Activated CD4-positive, alpha-beta T cell treated with anti-CD3 and anti-CD28 coated beads, Interleukin-2, Interleukin-4, amounts not matched to agents 100 ng/mL and 50 ng/mL, durations not matched to agents 16 hours and 8 hours (primary cell): ENCODE data around the gene NBR1.
"Not testable (repeated sequence)": the region's sequence is repeated elsewhere in the genome, so short reads cannot be mapped to it uniquely, and the experiment has no call there.

ENCODE experiments used
- DNase-seq: peaks from one replicate; pipeline ENCODE4 v3.0.0-alpha.2; 2020; ENCODE audit warnings: low spot score

Gene NBR1

GRCh38 chr17:43212641-43213490 is 41.9 kb downstream of the NBR1 start:
- no peak for DNase-seq

- no peak for DNase-seq
Measured at GRCh38 chr17:43213545-43213944, 42.5 kb downstream of the NBR1 start.

DNA sequence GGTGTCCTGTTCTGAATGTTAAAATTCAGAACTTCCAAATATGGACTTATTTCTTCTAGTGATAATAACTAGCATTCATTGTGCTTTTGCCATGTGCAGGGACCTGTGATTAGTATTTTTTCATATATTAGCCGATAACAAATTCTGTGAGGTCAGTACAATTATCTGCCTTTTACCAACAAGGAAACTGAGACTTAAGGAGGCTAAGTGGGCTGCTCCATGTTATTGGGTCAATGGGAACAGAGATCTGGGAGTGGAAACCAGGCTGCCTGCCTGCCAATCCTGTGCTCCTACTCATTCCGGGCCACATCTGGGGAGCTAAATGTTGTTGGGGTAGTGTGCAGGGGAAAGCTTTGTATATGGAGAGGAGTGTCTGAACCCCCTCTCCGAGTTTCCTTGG is 44.3 kb downstream of the NBR1 start:
- no peak for DNase-seq

DNA sequence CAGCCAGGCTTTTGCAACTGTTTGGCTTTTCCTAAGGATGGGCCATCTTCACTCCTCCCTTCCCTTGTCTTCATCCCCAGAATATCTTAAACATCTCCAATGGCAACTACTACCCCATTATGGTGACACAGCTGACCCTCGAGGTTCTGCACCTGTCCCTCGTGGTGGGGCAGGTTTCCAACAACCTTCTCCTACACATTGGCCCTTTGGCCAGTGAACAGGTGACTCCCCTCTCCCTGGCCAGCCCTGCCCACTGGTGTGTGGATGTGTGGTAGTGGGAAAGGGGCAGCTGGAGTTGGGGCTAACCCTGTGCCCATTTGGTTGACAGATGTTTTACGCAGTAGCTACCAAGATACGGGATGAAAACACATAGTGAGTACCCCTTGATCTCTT is 45.4 kb downstream of the NBR1 start:
- DNase-seq = no peak

DNA sequence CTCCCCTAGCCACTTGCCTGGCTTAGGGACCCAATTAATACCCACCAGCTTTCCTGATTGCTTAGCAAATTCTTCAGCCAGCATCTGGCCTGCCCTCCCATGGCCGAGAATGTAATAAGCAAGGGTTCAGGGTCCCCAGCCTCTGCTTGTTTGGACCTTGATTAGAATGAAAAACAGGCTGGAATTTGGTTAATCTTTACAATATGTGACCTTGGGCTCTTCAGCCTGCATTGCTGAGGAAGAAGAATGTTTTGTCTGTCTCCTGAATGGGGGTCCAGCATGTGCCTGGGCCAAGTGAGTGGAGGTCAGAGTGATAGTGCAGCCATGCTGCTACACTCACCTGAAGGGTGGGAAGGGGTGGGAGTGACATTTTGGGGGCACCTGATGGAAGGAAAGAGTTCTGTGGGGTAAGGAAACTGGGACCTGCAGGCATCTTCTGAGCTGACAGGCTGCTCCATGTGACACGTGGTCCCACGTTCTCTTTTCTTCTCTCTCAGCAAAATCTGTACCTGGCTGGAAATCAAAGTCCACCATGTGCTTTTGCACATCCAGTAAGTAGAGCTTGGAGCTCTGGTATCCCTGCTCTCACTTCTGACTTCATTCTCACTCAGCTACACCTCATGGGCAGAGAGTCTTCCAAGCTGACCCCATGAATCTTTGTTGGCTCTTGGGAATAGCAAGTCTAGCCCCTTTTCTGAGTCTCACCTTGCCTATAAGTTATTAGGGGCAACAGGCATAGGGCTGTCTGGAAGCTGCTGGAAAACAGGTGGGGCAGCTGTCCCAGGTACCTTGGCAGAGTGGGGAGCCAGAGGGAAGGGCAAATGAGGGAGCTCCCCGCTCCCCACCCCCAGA is 46.0 kb downstream of the NBR1 start:
- DNase-seq = no peak

- DNase-seq = no peak
Measured at GRCh38 chr17:43217614-43218087, 46.6 kb downstream of the NBR1 start.

DNA sequence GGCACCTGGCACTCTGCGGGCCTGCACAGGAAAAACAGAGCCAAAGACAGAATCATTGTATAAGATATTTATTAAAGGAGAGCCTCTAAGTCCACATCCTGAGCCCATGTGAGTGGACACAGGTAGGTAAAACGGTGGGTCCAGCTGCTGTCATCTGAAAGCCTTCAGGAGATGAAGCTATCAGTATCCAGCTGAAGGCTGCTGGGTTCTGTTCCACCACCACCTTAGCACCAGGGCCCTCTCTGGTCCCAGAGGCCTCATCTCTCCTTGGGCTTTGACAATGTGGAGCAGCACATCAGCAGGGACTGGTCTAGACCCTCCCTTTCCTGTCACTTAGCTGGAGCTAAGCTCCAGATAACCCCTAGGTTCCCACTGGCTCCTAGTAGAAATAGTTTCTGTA is 48.0 kb downstream of the NBR1 start:
- no peak for DNase-seq

GRCh38 chr17:43219746-43220380 is 48.8 kb downstream of the NBR1 start:
- DNase-seq = no peak

GRCh38 chr17:43220511-43221125 is 49.6 kb downstream of the NBR1 start:
- DNase-seq = no peak

GRCh38 chr17:43224146-43224705 is 53.2 kb downstream of the NBR1 start:
- no peak for DNase-seq

DNA sequence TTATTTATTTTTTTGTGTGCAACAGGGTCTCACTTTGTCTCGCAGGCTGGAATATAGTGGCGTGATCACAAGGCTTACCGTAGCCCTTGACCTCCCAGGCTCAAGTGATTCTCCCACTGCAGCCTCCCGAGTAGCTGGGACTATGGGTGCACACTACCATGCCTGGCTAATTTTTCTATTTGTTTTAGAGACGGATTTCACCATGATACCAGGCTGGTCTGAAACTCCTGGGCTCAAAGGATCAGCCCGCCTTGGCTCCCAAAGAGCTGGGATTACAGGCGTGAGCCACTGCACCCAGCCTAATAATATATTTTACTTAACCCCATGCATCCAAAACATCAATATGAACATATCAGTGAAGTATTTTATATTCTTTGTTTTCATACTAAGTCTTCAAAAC is 55.4 kb downstream of the NBR1 start:
- DNase-seq = no peak

- DNase-seq = not testable (repeated sequence)
Measured at GRCh38 chr17:43228020-43228782, 57.2 kb downstream of the NBR1 start, which contains the start of gene CCDC200. CCDC200 (minus strand) TSS chr17:43228623; CDS start chr17:43228554, 69 bp downstream.

DNA sequence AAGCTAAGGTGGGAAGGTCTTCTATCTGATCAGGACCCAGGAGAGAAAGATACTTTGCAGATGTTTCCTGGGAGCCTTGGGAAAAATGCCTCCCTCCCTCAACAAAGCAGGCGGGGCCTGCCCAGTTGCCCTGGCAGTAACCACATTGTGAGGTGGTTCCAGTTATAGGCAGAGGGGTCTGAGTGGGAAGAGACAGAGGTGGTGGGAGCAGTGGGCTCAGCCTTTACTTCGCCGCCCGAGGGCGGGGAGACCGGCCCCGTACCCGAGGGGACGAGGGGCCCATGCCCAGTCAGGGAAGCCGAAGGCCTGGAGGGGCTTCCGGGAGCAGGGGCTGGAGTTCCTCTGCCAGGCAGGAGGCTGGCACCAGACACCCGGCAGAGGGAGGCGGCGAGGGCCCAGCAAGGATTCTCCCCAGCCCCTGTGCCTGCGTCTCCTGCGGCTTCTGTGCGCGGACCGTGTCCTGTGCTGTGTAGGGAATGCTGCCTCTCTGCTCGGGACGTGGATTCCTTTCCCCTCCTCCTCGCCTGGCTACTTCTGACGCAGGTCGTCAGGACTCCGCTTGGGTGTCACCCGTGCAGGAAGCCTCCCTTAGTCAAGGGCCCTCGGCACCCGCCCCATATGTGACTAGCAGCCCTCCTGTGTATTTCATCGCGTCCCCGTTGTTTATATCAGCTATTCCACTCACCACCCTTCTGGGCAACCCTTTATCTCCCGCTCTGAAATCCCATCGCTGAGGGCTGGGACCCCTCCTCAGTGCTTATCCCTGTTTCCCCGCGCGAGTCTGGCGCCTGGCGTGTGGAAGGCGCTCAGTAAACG is 60.4 kb downstream of the NBR1 start:
- not testable (repeated sequence) for DNase-seq

DNA sequence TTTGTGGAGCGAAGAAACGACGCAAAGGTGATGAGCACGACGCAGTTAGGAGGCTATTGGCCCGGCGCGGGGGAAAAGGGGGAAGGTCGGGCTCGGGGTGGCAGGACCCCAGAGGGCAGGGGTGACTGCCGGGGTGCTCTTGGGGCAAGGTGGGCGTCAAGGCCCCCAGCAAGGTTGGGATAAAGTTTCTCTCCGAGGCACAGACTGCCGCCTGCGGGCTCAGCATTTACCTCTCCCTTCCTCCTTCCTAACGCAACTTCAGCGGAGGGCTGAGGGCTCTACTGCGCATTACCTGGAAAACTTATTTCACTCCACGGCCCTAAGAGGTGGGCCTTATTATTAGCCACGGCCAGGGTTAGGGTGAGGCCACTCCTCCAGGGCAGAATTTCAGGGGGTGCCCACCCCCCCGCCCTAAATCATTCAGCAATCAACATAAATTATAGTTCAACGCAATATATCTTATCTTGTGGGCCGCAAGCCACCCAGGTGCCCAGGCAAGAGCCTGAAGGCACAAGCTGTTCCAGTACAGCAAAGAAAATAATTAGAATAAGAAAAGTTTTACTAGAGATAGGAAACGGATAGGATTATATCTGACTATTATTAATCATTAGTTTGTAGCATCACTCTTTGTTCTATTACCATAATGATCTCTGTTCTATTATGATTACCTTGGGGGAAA is 61.1 kb downstream of the NBR1 start:
- not testable (repeated sequence) for DNase-seq

GRCh38 chr17:43233263-43233662 is 62.2 kb downstream of the NBR1 start:
- DNase-seq = not testable (repeated sequence)

- DNase-seq = not testable (repeated sequence)
Measured at GRCh38 chr17:43233877-43234276, 62.9 kb downstream of the NBR1 start, which contains the start of gene RNU2-1. RNU2-1 (minus strand) TSS chr17:43233977.

GRCh38 chr17:43239597-43239996 is 68.6 kb downstream of the NBR1 start:
- DNase-seq = not testable (repeated sequence)

GRCh38 chr17:43240596-43241352 is 69.8 kb downstream of the NBR1 start:
- not testable (repeated sequence) for DNase-seq
